ENCODE measurements around the gene DIP2A.

Gene DIP2A

DNA sequence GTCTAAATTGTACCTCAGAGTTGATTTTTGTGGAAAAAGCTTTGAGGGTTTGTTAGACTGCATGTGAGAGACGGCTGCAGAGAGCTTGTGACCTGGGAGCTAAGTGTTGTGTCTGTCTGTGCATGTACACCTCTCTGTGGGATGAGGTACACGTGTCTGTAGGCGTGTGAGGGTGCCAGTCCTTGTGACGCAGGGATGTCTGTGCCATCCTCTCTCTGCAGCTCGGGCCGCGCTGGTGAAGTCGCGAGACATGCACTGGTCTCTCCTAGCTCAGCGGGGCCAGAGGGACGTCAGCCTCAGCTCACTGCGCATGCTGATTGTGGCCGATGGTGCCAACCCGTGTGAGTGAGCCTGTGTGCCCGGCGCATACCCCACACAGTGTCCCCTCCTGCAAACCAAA is 79.6 kb downstream of the DIP2A start:
- DNase-seq, result no peak

GRCh38 chr21:46538851-46539666 is 80.4 kb downstream of the DIP2A start:
- no peak for DNase-seq

- DNase-seq, result no peak
Measured at GRCh38 chr21:46540087-46540710, 81.5 kb downstream of the DIP2A start.

DNA sequence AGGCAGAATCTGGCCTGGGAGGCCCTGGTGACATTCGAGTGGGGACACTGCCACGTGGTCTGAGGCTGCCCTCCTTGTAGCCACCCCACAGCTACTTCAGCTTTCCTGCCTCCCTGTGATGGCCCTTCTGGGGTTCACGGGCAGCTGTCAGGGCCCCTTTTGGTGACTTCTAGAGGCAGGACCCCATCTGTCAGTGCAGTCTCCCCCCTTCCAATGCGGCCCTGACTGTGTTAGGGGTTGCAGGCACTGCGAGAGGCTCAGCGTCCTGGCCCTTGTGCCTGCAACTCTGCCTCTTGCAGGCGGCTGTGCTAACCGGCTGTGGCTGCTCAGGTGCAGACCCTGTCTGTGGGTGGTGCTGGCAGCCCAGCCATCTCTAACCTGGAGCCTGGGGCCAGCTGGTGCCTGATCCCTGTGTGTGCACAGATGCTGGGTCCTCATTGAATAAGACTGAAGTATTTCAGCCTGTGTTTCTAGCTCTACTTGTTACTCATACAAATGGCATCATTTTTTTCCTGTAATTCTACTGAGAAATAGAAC is 84.0 kb downstream of the DIP2A start:
- DNase-seq, result no peak

DNA sequence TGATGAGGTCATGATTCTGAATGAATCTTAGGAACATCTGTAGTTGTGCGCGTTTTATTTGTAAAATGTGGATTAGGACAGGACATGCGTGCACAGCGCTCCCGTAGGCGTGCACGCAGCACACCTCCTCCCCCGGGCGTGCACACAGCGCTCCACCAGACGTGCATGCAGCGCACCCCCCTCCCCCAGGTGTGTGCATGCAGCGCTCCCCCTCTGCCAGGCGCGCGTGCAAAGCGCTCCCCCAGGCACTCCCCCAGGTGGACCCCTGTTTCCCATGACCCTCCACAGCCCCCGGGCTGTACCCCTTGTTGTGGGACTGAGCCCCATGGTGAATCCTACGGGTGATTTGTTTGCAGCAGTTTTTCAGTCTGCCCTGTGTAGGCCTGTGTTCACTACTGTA is 84.6 kb downstream of the DIP2A start:
- no peak for DNase-seq

DNA sequence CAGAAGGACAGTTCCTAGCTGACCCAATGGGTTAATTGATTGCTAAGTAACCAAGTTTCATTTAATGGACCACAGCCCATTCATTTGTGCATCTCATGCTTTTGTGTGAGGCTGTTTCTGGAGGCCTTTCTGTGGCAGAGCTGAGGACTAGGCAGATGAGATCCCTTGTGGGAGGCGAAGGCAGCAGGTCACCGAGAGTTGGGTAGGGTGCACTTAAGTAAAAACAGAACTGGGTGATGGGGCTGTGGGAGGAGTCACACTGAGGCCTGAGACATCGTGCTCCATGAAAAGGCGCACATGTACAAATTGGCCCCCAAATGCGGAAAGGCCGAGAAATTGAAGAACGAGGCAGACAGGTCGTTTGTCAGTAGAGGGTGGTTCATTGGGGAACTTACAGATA is 85.3 kb downstream of the DIP2A start:
- DNase-seq, result no peak

- no peak for DNase-seq
Measured at GRCh38 chr21:46544824-46545223, 86.1 kb downstream of the DIP2A start.

GRCh38 chr21:46545363-46545762 is 86.7 kb downstream of the DIP2A start:
- no peak for DNase-seq

- no peak for DNase-seq
Measured at GRCh38 chr21:46545911-46546310, 87.2 kb downstream of the DIP2A start.

- DNase-seq, result no peak
Measured at GRCh38 chr21:46546799-46547198, 88.1 kb downstream of the DIP2A start.

GRCh38 chr21:46549650-46550049 is 91.0 kb downstream of the DIP2A start:
- no peak for DNase-seq

GRCh38 chr21:46550116-46550941 is 91.6 kb downstream of the DIP2A start:
- DNase-seq, result peak; percentile 51

- no peak for DNase-seq
Measured at GRCh38 chr21:46551636-46552241, 93.0 kb downstream of the DIP2A start.

- no peak for DNase-seq
Measured at GRCh38 chr21:46552274-46552673, 93.6 kb downstream of the DIP2A start.

DNA sequence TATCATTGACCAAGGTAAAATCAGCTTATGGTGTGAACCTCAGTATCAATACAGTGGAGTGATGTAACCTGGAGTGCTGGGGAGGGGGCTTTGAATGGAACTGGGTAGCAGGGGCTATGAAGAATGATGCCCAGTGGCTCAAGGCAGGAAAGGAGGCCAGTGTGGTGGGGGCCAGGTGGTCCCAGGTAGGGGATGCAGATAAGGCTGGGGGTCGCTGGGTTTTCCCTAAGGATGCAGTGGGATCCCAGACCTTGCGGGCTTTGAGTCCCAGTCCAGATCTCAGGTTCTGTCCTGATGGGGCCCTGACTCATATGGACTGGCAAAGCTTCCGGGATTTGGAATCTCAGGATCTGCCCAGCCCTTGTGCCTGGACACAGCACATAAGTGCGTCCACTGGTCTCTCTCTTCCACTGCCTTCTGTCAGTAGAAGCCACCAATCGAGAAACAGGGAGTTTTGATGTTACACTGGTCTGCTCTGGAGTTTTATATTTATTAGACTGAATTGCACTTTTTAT is 94.2 kb downstream of the DIP2A start:
- DNase-seq, result no peak

DNA sequence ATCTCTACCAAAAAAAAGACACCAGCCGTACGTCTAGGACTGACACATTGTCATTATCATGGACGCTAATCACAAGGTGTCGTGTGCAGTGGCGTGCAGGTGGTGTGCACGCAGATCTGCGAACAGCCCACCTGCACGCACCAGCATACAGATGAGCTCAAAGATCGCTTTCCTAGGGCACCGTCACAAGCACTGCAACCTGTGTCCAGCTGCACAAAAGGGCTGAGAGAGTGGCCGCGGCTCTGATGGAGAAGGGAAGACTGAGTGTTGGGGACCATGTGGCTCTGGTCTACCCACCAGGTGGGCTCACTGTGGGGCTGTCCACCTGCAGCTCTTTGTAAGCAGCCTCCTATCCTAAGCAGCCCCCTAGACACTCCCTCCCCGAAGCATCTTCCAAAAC is 95.3 kb downstream of the DIP2A start:
- no peak for DNase-seq

GRCh38 chr21:46554431-46555224 is 95.9 kb downstream of the DIP2A start:
- DNase-seq, result no peak

- no peak for DNase-seq
Measured at GRCh38 chr21:46555225-46555617, 96.5 kb downstream of the DIP2A start.

GRCh38 chr21:46555678-46556077 is 97.0 kb downstream of the DIP2A start:
- DNase-seq, result no peak

GRCh38 chr21:46556802-46557201 is 98.1 kb downstream of the DIP2A start:
- DNase-seq, result no peak

- DNase-seq, result no peak
Measured at GRCh38 chr21:46557469-46557868, 98.8 kb downstream of the DIP2A start.

DNA sequence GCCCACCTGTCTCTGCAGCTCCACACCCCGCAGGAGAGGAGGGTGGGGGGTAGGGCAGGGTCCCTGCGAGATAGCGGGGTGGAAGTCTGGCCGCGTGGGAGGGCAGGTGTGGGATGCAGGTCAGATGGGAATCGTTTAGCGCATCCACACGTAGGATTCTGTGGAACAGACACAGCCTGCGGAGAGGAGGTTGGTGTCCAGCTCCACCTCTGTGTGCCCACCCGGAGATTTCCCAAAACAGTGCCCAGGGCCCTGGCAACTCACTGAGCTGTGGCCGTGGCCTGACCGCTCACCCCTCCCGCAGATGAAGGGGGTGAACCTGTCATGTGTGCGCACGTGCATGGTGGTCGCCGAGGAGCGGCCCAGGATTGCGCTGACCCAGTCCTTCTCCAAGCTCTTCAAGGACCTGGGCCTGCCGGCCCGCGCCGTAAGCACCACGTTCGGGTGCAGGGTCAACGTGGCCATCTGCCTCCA is 99.3 kb downstream of the DIP2A start:
- no peak for DNase-seq

All from T-helper 9 cell (primary cell).